B cell (primary cell): ENCODE data around the gene PRR7.

Experiments used
- EZH2 ChIP-seq: IDR thresholded peaks from 2 replicates; pipeline ENCODE4 v1.6.1; 2012; ENCODE audit warnings: borderline replicate concordance, low read depth, mild to moderate bottlenecking, moderate library complexity, low read length; ENCODE audit not compliant: insufficient read depth, poor library complexity, severe bottlenecking
- TF ChIP-seq, protein P1 (sequence below): fragments of 200-600 bp; IDR thresholded peaks from one replicate; pipeline ENCODE4 v1.8.0; 2022; ENCODE audit warnings: antibody characterized with exemption, mild to moderate bottlenecking

DNA sequence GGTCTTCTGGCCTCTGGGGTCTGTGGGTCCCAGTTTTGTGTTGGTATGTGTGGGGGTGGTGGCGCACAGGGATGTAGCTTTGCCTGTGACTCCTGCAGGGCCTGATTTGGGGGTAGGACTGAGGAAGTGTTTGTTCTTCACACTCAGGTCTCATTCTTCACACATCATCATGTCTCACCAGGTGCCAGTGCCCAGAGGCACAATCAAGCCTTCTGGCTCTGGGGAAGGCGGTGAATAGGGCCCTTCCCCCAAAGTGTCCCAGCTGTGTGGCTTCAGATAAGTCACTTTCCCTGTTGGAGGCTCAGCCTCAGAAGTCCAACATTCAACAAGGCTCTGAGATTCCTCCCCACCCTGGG, 21.7 kb downstream of the PRR7 start:
- no peak for TF ChIP-seq EZH2
- TF ChIP-seq, protein P1, sequence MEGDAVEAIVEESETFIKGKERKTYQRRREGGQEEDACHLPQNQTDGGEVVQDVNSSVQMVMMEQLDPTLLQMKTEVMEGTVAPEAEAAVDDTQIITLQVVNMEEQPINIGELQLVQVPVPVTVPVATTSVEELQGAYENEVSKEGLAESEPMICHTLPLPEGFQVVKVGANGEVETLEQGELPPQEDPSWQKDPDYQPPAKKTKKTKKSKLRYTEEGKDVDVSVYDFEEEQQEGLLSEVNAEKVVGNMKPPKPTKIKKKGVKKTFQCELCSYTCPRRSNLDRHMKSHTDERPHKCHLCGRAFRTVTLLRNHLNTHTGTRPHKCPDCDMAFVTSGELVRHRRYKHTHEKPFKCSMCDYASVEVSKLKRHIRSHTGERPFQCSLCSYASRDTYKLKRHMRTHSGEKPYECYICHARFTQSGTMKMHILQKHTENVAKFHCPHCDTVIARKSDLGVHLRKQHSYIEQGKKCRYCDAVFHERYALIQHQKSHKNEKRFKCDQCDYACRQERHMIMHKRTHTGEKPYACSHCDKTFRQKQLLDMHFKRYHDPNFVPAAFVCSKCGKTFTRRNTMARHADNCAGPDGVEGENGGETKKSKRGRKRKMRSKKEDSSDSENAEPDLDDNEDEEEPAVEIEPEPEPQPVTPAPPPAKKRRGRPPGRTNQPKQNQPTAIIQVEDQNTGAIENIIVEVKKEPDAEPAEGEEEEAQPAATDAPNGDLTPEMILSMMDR = no peak
